Pancreas (tissue), 10 donors: Measurements from ENCODE around the gene ETAA1. TPM values are rescaled to one million over a fixed set of nuclear protein-coding genes. Genes with fewer than 3 reads are reported as not detected.

Experiments used
- ATAC-seq, 4 donors: fragments of 200-7000 bp; cut with Tn5 transposase; one replicate each; pipeline versions ENCODE4 v1.8.0 to v1.9.1; 2020; ENCODE audit warnings: mild to moderate bottlenecking in 4 of 4, moderate library complexity in 4 of 4
- DNase-seq, 6 donors: peaks; one replicate each; pipeline ENCODE4 v3.0.0-alpha.2; 2020
- FAIRE-seq: peaks from 2 replicates; lab custom pipeline; 2012; peaks lifted over from hg19 to GRCh38; lab: Jason Lieb, UNC
- H3K27ac ChIP-seq, 4 donors: fragments of 200-600 bp; sonication (generic); 1 replicate in 3 of 4; 2 replicates in 1 of 4; pipeline versions ENCODE4 v1.5.0 to v1.8.0; 2020
- H3K27me3 ChIP-seq, 4 donors: fragments of 200-600 bp; one replicate each; pipeline ENCODE4 v1.8.0; 2021
- H3K36me3 ChIP-seq, 3 donors: fragments of 200-600 bp; sonication (generic) in 1 of 3; one replicate each; pipeline versions ENCODE4 v1.5.0 to v1.8.0; 2020 to 2021
- H3K4me1 ChIP-seq, 3 donors: fragments of 200-600 bp; one replicate each; pipeline ENCODE4 v1.8.0; 2021
- H3K4me3 ChIP-seq, 4 donors: fragments of 200-600 bp; sonication (generic) in 2 of 4; one replicate each; pipeline versions ENCODE4 v1.5.0 to v1.8.0; 2020 to 2021
- H3K9me3 ChIP-seq, 4 donors: fragments of 200-600 bp; one replicate each; pipeline ENCODE4 v1.8.0; 2021
- CTCF ChIP-seq, 4 donors: fragments of 200-600 bp; sonication (generic) in 3 of 4; IDR thresholded peaks; one replicate each; pipeline versions ENCODE4 v1.5.0 to v1.8.0; 2021; ENCODE audit warnings: antibody characterized with exemption in 4 of 4
- WGBS, 2 donors: extraction: QIAGEN DNeasy Blood & Tissue Kit; methylation state at CpG; one replicate each; pipeline ENCODE4 v1.1.7; 2013; 5-methylcytosine and 5-hydroxymethylcytosine counted together
- intact Hi-C, 3 donors: fragments of 100-400 bp; cut with DNase I; formaldehyde crosslinking; loops; one replicate each; pipeline versions ENCODE4 v1.11.1 to v1.14.2; 2022
- polyA plus RNA-seq, 2 donors: library from polyadenylated mRNA; stranded (reverse); fragments of 200-250 nt; gene quantifications; one replicate each; pipeline ENCODE4 v1.2.3, GENCODE V29; 2013
- total RNA-seq, 6 donors: library from RNA; stranded (reverse); fragmentation: NEBNext Ultra II Directional in 4 of 6; extraction: Animal tissue kit (Norgen Biotek cat#: 25700) in 4 of 6; gene quantifications; one replicate each; pipeline versions ENCODE4 v1.2.1 to v1.2.4, GENCODE V29; 2021 to 2023
- donor health status: healthy with polysubstance abuse.
- donor health status: DM: no; HTN: no; CAD: no; lungs with moderate emphysema.
- donor health status: DM: no; HTN: no; CAD: no.
- donor health status: control.
- donor health status: control.
- donor health status: Bipolar disorder and iron deficiency.
- donor health status: DM: yes; HTN: yes; CAD: no.
- donor health status: DM: no; HTN: no; CAD: no.
- donor health status: DM: no; HTN: no; CAD: no.
- donor health status: DM: yes; HTN: yes; CAD: no.

ETAA1 gene
- total and polyA plus RNA-seq, 8 donors: 5.1 to 8.4 (median 6.4) TPM

DNA sequence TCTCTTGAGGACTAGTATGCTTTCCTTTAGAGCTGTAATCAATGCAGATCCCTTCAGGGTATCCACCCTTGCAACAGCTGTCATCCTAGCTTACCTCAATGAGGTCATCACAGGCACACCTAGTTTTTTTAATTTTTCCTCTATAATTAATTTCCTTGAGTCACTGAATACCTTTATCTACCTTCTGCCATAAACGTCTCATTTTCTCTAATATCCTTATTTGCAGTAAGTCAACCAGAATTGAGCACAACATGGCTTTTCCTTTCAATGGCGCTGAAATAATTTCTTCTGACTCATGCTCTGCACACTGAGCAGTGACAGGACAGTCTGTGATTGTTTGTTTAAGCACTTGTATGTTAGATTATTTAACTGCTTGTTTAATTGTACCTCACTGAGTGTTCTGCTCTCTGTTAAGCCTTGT is 49.4 kb downstream of the ETAA1 start:
- intact Hi-C loops: no loop called here
- peak in 1 of 6 donors; percentile 14 for DNase-seq
- no peaks in the 10 kb centered on the region for H3K9me3 ChIP-seq
- H3K27ac ChIP-seq: peak overlapping the region in 1 of 4 donors; percentile 1
- H3K36me3 ChIP-seq: no peaks in the 10 kb centered on the region
- 15 to 16% methylated on average over 2 of the region's 2 CpGs for WGBS, 2 donors
- no peak for FAIRE-seq
- H3K4me3 ChIP-seq: no peak overlapping the region
- peaks cover 0 to 16% (median 4%) of the 10 kb centered on the region in 3 donors for H3K4me1 ChIP-seq
- no peak for TF ChIP-seq CTCF (IDR thresholded peaks at IDR 0.05)
- peak; percentile 90 to 97 (median 96) for ATAC-seq
- no peaks in the 10 kb centered on the region for H3K27me3 ChIP-seq

DNA sequence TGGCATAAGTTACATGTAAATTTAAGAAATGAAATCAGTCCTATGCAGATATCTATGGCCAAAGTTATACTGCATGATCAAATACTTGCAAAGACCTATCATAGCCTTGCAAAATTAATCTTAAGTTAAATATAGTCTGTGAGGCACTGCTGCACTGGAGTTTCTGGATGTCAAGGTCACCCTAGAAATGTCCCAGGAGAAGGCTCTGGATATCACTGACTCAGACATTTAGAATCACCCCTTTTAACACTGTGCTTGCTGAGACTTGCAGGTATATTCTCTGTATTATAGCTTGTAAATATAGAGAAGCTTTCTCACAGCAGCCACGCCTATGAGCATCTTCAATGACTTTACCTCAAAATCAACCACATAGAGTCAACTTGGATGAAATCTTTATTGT is 51.5 kb downstream of the ETAA1 start:
- 96 to 100% methylated on average over 1 of the region's 1 CpG for WGBS, 2 donors
- FAIRE-seq: no peak

GRCh38 chr2:67451086-67451832 is 54.1 kb downstream of the ETAA1 start:
- FAIRE-seq (no peak), DNase-seq (peak in 2 of 6 donors; percentile 13 to 17)
- intact Hi-C loops: no loop called here

More for the DNA sequence above, 51.5 kb downstream of the ETAA1 start:
- no peak for ATAC-seq
- Histone ChIP-seq H3K36me3 (no peaks in the 10 kb centered on the region), H3K27me3 (no peaks in the 10 kb centered on the region), H3K9me3 (no peaks in the 10 kb centered on the region), H3K27ac (no peak overlapping the region), H3K4me3 (no peak overlapping the region), H3K4me1 (peaks cover 0 to 16% (median 4%) of the 10 kb centered on the region in 3 donors)
- intact Hi-C loops: no loop called here
- no peak for TF ChIP-seq CTCF (IDR thresholded peaks at IDR 0.05)
- DNase-seq: no peak

GRCh38 chr2:67453310-67453709 is 56.2 kb downstream of the ETAA1 start:
- Histone ChIP-seq H3K27me3 (no peaks in the 10 kb centered on the region), H3K36me3 (no peaks in the 10 kb centered on the region), H3K9me3 (no peaks in the 10 kb centered on the region), H3K4me1 (peaks cover 0 to 8% (median 6%) of the 10 kb centered on the region in 3 donors), H3K4me3 (no peak overlapping the region), H3K27ac (no peak overlapping the region)
- FAIRE-seq (no peak), DNase-seq (no peak), ATAC-seq (no peak)
- no peak for TF ChIP-seq CTCF (IDR thresholded peaks at IDR 0.05)
- intact Hi-C loops: no loop called here
- WGBS, 2 donors: 79 to 93% methylated on average over 1 of the region's 1 CpG

More at GRCh38 chr2:67451086-67451832, 54.1 kb downstream of the ETAA1 start:
- Histone ChIP-seq H3K36me3 (no peaks in the 10 kb centered on the region), H3K4me3 (no peak overlapping the region), H3K4me1 (peaks cover 0 to 17% (median 7%) of the 10 kb centered on the region in 3 donors), H3K27me3 (no peaks in the 10 kb centered on the region), H3K27ac (no peak overlapping the region), H3K9me3 (no peaks in the 10 kb centered on the region)
- ATAC-seq: no peak
- TF ChIP-seq CTCF (IDR thresholded peaks at IDR 0.05): no peak
- 64 to 76% methylated on average over 7 of the region's 7 CpGs for WGBS, 2 donors
